ENCODE results near the gene SNRPB.
"Not testable (repeated sequence)": the region's sequence is repeated elsewhere in the genome, so short reads cannot be mapped to it uniquely, and the experiment has no call there.

The SNRPB gene

DNA sequence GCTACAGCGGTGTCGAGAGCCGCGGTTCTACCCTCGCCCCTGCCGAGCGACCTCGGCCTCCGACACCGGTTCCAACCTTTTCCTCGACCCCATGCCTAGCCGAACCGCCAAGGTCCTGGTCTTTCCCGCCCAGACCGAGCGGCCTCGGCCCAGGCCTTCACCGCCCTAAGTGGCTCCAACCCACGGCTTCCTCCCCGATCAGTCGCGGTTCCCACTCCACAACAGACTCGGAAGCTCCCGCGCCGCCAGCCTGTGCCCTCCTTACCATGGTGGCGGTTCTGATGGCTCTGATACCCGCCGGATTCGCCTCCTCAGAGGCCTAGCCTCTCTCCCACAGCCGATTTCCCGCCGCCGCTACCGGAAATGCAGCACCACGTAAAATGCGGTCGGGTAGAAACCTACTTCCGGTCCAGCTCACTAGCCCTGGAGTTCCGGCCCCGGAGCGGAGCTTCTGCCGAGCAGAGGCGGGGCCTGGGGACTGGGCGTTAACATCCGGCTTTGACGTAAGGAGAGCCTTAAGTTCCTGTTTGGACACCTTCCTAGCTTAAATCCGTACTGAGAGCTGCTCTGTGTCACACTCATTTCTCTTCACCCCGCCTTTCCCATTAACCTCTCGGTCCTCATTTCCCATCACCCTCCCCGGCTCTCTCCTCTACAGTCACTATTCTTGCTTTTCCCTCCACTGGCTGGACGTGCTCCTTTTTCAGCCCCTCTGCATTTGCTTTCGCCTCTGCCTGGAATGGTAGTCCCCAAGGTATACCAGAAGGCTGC is at the start of gene SNRPB:
TSS of gene SNRPB (minus strand) at position 367 of the 771 bp plus-strand sequence. CDS start at position 268, 99 bp downstream.
- FAIRE-seq = peak; percentile 86
- TF ChIP-seq POLR2A (IDR thresholded peaks at IDR 0.05; ENCODE audit: low read depth, low read length) = peak; percentile 79
- peak; percentile 83 for DNase-seq (ENCODE audit: insufficient read length, low spot score)

DNA sequence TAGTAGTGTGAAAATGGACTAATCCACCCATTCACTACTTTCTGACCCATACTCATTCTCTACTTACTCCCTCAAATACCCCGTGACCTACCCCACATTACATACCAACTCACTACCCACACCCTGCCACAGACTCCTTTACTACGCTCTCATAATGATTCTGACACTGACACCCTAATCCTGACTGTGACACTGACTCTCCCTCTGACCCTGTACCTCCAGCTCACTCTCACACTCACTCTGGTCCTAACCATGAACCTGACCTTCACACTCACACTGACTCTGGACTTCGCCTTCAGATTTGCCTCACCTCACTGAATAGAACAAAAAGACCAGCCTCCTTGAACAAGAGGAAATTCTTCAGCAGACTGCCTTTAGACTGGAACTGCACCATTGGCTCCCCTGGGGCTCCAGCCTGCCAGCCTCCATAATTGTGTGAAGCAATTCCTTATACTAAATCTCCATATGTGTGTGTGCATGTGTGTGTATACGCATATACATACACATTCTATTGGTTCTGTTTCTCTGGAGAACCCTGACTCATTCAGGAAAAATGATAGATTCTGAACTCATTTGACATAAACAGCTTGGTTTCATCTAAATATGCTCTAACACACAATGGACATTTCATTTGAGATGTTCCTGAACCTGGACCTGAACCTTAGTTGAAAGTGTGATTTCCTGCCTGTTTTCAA is 48.7 kb upstream of the SNRPB start:
- DNase-seq (ENCODE audit: insufficient read length, low spot score) (no peak), FAIRE-seq (no peak)
- no peak for TF ChIP-seq POLR2A (IDR thresholded peaks at IDR 0.05; ENCODE audit: low read depth, low read length)

DNA sequence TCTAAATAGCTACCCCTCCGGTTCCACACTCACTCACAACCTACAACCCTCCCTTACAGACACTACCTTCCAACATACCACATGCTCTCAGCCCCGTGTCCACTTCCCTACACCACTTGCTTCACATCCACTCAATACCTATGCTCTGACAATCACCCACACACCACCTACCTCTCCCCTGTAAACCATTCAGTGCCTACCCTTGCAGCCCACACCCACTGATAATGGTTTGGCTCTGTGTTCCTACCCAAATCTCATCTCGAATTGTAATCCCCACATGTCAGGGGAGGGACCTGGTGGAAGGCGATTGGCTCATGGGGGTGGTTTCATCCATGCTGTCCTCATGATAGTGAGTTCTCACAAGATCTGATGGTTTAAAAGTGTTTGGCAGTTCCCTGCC is 48.0 kb upstream of the SNRPB start:
- DNase-seq (ENCODE audit: insufficient read length, low spot score) (no peak), FAIRE-seq (no peak)
- no peak for TF ChIP-seq POLR2A (IDR thresholded peaks at IDR 0.05; ENCODE audit: low read depth, low read length)

DNA sequence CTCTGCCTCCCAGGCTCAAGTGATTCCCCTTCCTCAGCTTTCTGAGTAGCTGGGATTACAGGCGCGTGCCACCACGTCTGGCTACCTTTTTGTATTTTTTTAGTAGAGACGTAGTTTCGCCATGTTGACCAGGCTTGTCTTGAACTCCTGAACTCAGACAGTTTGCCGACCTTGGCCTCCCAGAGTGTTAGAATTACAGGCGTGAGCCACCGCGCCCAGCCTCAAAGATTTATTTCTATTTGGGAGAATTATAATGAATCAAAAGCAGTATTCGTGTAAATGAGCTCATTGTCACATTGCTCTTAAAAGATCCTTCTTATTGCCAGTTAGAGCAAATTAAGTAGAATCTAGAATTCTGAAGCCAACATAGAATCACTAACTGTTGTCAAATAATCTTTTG is 47.5 kb upstream of the SNRPB start:
- no peak for TF ChIP-seq POLR2A (IDR thresholded peaks at IDR 0.05; ENCODE audit: low read depth, low read length)
- FAIRE-seq (no peak), DNase-seq (ENCODE audit: insufficient read length, low spot score) (no peak)

DNA sequence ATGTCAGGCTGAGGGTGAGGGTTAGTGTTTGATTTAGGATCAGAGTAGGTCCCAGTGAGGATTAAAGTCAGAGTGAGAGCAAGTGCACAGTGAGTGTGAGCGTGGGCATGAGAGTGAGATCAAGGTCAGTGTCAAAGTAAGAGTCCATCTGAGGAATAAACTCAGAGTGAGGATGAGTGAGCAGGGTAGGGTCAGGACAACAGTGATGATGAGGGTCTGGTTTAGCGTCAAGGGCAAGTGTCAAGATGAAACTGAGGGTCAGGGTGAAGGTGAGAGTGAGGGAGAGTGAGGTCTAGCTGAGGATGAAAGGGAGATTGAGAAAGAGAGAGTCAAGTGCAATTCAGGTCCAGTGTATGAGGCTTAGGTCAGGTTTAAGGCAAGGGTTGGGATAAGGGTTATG is 45.8 kb upstream of the SNRPB start:
- FAIRE-seq (no peak), DNase-seq (ENCODE audit: insufficient read length, low spot score) (no peak)
- no peak for TF ChIP-seq POLR2A (IDR thresholded peaks at IDR 0.05; ENCODE audit: low read depth, low read length)

DNA sequence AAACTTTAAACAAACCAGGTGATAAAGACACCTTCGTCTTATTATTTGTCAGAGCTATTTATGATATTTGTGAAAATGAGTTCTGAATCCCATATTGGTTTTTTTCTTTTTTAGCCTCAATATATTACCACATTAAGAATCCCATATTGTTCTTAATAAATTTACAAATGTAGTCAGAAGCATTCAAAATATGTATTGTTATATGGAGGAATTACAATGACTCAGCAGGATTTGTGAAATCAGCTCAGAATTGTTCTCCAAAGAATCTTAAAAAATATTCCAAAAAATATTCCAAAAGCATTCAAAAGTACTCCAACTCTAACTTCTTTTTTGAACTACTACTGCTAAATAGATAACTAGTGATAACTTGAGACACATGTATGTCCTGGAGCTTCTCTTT is 44.6 kb upstream of the SNRPB start:
- no peak for TF ChIP-seq POLR2A (IDR thresholded peaks at IDR 0.05; ENCODE audit: low read depth, low read length)
- no peak for FAIRE-seq
- DNase-seq (ENCODE audit: insufficient read length, low spot score) = no peak

DNA sequence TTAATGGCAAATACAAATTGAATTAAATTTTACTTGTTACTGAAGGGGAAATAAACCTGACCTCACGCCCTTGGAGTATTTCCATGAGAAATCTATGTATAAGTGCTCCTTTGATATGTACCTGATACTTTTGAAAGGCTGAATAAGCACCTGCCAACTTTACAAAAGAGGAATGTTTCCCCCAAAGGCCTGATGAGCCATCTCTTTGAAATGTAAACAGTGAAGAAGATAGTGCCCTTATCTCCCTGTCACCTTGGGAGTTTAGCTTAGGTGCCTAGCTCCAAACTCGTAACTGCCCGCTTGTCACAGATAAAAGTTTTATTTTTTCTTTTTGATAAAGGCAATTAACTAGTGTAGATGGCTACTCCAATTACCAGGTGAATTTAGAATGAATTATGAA is 39.2 kb upstream of the SNRPB start:
- no peak for FAIRE-seq
- TF ChIP-seq POLR2A (IDR thresholded peaks at IDR 0.05; ENCODE audit: low read depth, low read length) = no peak
- no peak for DNase-seq (ENCODE audit: insufficient read length, low spot score)

DNA sequence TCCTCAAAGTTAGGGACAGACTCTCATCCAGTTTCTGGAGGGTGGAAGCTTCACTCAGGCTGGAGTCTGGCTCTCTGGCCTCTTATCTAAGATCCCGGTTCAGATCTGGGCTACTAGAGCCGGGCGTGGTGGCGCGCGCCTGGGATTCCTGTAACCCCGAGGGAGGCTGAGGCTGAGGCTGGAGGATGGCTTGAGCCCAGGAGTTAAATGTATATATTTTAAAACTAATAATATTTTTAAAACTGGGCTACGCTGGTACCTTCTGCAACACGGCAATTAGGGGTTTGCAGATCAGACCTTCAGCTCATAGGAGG is 38.8 kb upstream of the SNRPB start:
- DNase-seq (ENCODE audit: insufficient read length, low spot score) (no peak), FAIRE-seq (no peak)
- TF ChIP-seq POLR2A (IDR thresholded peaks at IDR 0.05; ENCODE audit: low read depth, low read length) = no peak

DNA sequence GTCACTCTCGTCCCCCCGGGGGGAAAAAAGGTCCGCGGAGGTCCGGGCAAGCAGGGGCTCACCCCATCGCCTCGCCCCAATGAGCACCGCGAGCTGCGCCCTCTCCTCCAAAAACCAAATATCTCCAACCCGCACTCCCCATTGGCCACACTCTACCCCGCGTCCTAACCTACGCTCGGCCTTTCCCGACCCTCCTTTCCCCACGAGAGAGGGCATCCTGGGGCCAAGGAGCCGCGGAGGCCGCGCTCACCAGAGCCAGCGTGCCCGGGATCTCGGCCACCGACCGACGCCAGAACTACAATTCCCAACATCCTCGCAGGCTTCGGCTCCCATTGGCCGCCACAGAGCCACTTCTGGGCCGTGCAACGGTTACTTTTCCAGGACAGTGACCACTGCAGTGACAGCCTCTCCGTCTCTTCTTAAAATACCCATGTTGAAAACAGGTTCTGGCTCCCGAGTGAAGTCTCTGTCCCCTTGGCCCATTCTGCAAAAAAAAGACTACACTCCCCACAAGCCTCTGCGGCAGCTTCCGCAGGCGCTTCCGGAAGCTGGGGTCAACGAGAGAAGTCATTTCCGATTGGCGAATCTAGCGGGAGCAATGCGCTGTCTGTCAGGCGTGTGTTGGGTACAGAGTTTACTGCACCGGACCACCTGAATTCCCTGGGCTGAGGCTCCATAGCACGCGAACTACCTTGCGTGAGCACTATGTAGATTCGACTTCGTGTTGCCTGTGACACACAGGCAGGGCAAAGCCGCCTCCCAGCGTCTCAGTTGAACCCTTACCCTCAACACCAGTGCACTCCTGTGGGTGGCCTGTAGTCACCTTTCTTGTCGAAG is 38.3 kb upstream of the SNRPB start, which contains the start of gene ZNF343:
TSS of gene ZNF343 (minus strand) at position 285 of the 837 bp plus-strand sequence. CDS start 15,020 bp downstream, outside the sequence.
- peak; percentile 63 for TF ChIP-seq POLR2A (IDR thresholded peaks at IDR 0.05; ENCODE audit: low read depth, low read length)
- FAIRE-seq = no peak
- peak; percentile 76 for DNase-seq (ENCODE audit: insufficient read length, low spot score)

DNA sequence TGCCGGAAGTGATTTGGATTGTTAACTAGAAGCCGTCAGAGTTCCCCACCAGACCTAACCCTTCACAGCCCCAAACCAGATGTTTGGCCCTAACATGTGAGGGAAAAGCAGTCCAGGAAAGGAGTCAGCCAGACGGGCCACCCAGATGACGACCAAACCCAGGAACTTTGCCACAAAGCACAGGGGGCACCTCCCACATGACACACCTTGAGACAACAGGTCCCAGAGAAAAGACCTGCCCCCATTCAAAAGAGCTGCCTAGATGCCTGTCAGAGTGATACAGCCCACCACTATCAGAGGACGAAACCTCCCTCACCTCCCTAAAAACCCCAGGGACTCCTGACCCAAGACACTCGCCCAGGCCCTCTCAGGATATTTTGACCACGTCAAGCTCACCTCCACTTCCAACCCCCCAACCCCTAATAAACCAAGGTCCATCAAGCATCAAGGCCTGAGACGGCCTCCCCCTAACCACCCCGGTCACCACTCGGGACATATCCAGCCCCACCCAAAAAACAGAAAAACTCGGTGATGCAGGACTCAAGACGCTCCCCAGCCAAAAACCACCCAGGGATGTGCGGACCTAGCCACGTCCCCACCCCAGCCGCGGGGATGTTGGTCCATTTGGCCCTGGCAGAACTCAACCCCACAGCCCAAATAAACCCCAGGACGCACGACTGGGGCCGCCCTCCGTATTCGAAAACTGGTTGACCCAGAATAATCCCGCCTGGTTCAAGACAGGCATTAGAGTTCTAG is 37.5 kb upstream of the SNRPB start:
- TF ChIP-seq POLR2A (IDR thresholded peaks at IDR 0.05; ENCODE audit: low read depth, low read length) = no peak
- FAIRE-seq = no peak

DNA sequence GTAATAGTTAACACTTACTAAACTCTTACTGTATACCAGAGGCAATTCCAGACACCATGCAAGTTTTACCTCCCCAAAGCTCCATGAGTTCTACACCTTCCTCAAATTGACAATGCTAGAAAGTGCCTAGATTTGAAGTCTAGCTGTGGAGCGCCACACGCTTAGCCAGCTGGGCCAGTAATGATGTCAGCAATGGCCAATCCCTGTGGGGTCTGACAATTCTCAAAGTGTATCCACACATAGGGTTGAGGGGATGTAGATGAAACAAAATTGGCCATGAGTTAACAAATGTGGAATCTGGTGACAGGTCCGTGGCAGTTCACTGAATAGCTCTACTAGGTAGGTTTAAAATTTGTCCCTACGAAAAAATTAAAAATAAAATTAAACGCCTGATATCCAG is 36.9 kb upstream of the SNRPB start:
- no peak for FAIRE-seq
- TF ChIP-seq POLR2A (IDR thresholded peaks at IDR 0.05; ENCODE audit: low read depth, low read length) = no peak
- DNase-seq (ENCODE audit: insufficient read length, low spot score) = no peak

More for the DNA sequence above, 37.5 kb upstream of the SNRPB start:
- no peak for DNase-seq (ENCODE audit: insufficient read length, low spot score)

DNA sequence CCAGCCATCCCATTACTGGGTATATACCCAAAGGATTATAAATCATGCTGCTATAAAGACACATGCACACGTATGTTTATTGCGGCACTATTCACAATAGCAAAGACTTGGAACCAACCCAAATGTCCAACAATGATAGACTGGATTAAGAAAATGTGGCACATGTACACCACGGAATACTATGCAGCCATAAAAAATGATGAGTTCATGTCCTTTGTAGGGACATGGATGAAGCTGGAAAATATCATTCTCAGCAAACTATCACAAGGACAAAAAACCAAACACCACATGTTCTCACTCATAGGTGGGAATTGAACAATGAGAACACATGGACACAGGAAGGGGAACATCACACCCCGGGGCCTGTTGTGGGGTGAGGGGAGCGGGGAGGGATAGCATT is 35.8 kb upstream of the SNRPB start:
- FAIRE-seq = not testable (repeated sequence)

DNA sequence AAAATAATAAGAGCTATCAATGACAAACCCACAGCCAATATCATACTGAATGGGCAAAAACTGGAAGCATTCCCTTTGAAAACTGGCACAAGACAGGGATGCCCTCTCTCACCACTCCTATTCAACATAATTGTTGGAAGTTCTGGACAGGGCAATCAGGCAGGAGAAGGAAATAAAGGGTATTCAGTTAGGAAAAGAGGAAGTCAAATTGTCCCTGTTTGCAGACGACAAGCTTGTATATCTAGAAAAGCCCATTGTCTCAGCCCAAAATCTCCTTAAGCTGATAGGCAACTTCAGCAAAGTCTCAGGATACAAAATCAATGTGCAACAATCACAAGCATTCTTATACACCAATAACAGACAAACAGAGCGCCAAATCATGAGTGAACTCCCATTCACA is 34.2 kb upstream of the SNRPB start:
- FAIRE-seq; DNase-seq (ENCODE audit: insufficient read length, low spot score): not testable (repeated sequence)

More for the DNA sequence above, 35.8 kb upstream of the SNRPB start:
- not testable (repeated sequence) for DNase-seq (ENCODE audit: insufficient read length, low spot score)

DNA sequence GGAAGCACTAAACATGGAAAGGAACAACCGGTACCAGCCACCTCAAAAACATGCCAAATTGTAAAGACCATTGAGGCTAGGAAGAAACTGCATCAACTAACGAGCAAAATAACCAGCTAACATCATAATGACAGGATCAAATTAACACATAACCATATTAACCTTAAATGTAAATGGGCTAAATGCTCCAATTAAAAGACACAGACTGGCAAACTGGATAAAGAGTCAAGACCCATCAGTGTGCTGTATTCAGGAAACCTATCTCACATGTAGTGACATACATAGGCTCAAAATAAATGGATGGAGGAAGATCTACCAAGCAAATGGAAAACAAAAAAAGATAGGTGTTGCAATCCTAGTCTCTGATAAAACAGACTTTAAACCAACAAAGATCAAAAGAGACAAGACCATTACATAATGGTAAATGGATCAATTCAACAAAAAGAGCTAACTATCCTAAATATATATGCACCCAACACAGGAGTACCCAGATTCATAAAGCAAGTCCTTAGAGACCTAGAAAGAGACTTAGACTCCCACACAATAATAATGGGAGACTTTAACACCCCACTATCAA is 32.3 kb upstream of the SNRPB start:
- FAIRE-seq; DNase-seq (ENCODE audit: insufficient read length, low spot score): not testable (repeated sequence)

All from H54 (cell line).